A673 (cell line): Measurements from ENCODE around the gene CERS6. TPM values are rescaled to one million over a fixed set of nuclear protein-coding genes. Genes with fewer than 3 reads are reported as not detected.

ENCODE experiments used
- BruUV-seq: library from RNA; stranded (reverse); fragments of 400-500 nt; replicated peaks from 2 replicates; lab custom pipeline; 2021; lab: Mats Ljungman, UMichigan
- CTCF ChIA-PET: fragments of 300-600 bp; sonication (Branson Sonifier 250); formaldehyde crosslinking; loops from one replicate; lab custom pipeline; 2022; ENCODE audit warnings: antibody characterized with exemption; lab: Charles Lee
- POLR2A ChIA-PET: fragments of 300-600 bp; sonication (Branson Sonifier 250); formaldehyde crosslinking; loops from one replicate; lab custom pipeline; 2022; ENCODE audit warnings: antibody characterized with exemption; ENCODE audit not compliant: low non-redundant PET; lab: Charles Lee
- DNase-seq: peaks from one replicate; pipeline ENCODE4 v3.0.0-alpha.2; 2015; ENCODE audit warnings: low spot score
- H3K27ac ChIP-seq: fragments of 200-600 bp; sonication (generic); 2 replicates; pipeline ENCODE4 v1.5.1; 2016; ENCODE audit warnings: mixed run types, low read depth, mild to moderate bottlenecking, mixed read lengths, antibody characterized with exemption, low read length; ENCODE audit not compliant: poor library complexity, severe bottlenecking
- H3K27me3 ChIP-seq: fragments of 200-600 bp; sonication (generic); replicated peaks from 2 replicates; pipeline ENCODE4 v1.6.1; 2017; ENCODE audit warnings: mixed run types, low read depth, mild to moderate bottlenecking, mixed read lengths, antibody characterized with exemption, low read length; ENCODE audit not compliant: insufficient read depth, poor library complexity
- H3K36me3 ChIP-seq: fragments of 200-600 bp; sonication (generic); 2 replicates; pipeline ENCODE4 v1.6.1; 2016; ENCODE audit warnings: mixed run types, mild to moderate bottlenecking, mixed read lengths, antibody characterized with exemption, low read length; ENCODE audit not compliant: insufficient read depth, poor library complexity, severe bottlenecking
- H3K4me1 ChIP-seq: fragments of 200-600 bp; sonication (generic); 2 replicates; pipeline ENCODE4 v1.6.1; 2017; ENCODE audit warnings: mixed run types, mild to moderate bottlenecking, mixed read lengths, antibody characterized with exemption, low read length; ENCODE audit not compliant: insufficient read depth, poor library complexity, severe bottlenecking
- H3K4me3 ChIP-seq: fragments of 200-600 bp; sonication (generic); 2 replicates; pipeline ENCODE4 v1.5.1; 2016; ENCODE audit warnings: low read depth, mixed run types, mild to moderate bottlenecking, mixed read lengths, low read length; ENCODE audit not compliant: poor library complexity, severe bottlenecking
- H3K9me3 ChIP-seq: fragments of 200-600 bp; sonication (generic); 2 replicates; pipeline ENCODE4 v1.6.1; 2016; ENCODE audit warnings: mixed run types, low read depth, mild to moderate bottlenecking, mixed read lengths, antibody characterized with exemption, low read length; ENCODE audit not compliant: poor library complexity, severe bottlenecking
- EZH2 ChIP-seq: fragments of 200-600 bp; sonication (generic); IDR thresholded peaks from 2 replicates; pipeline ENCODE4 v1.6.1; 2017; ENCODE audit warnings: borderline replicate concordance, low read depth, mild to moderate bottlenecking, mixed read lengths, antibody characterized with exemption, low read length; ENCODE audit not compliant: poor library complexity, severe bottlenecking
- intact Hi-C: fragments of 100-400 bp; cut with micrococcal nuclease; formaldehyde crosslinking; loops from one replicate; pipeline ENCODE4 v1.10.0; 2022; ENCODE audit not compliant: unreplicated experiment
- total RNA-seq: library from RNA; stranded (reverse); gene quantifications from 2 replicates; pipeline ENCODE4 v1.2.3, GENCODE V29; 2021
- TF ChIP-seq, protein P1 (sequence below): fragments of 300-800, 200-600 bp; sonication (generic); conservative IDR thresholded peaks from 2 replicates; pipeline ENCODE4 v1.5.1; 2017; ENCODE audit warnings: low read depth, mild to moderate bottlenecking, antibody characterized with exemption, low read length, moderate library complexity, mixed read lengths

Gene CERS6
- total RNA-seq, 1 experiment from 2014 or later = 12.4 TPM

DNA sequence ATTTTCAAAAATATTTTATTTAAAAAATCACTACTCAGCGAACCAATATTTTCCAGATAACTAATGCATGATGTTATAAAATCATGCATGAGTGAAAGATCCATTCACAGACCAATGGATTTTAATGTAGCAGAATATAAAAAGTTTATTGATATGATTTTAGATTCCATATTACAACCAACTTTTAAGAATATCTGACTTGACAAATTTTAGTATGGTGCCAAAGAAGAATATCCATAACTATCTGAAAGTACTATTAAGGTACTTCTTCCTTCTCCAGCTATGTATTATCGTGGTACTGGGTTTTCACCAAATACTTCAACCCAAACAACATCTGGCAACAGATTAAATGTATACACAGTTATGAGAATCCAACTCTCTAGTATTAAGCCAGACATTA is 246.5 kb downstream of the CERS6 start:
- POLR2A ChIA-PET = no interaction called here
- intact Hi-C loops = no loop called here
- CTCF ChIA-PET = no interaction called here
- H3K27ac ChIP-seq = no peak overlapping the region
- BruUV-seq = no TSS peak
- H3K4me1 ChIP-seq = no peaks in the 10 kb centered on the region
- H3K27me3 ChIP-seq = no peaks in the 10 kb centered on the region
- DNase-seq = no peak
- no peak overlapping the region for H3K4me3 ChIP-seq
- H3K9me3 ChIP-seq = no peaks in the 10 kb centered on the region
- no peak for TF ChIP-seq EZH2
- TF ChIP-seq, protein P1, sequence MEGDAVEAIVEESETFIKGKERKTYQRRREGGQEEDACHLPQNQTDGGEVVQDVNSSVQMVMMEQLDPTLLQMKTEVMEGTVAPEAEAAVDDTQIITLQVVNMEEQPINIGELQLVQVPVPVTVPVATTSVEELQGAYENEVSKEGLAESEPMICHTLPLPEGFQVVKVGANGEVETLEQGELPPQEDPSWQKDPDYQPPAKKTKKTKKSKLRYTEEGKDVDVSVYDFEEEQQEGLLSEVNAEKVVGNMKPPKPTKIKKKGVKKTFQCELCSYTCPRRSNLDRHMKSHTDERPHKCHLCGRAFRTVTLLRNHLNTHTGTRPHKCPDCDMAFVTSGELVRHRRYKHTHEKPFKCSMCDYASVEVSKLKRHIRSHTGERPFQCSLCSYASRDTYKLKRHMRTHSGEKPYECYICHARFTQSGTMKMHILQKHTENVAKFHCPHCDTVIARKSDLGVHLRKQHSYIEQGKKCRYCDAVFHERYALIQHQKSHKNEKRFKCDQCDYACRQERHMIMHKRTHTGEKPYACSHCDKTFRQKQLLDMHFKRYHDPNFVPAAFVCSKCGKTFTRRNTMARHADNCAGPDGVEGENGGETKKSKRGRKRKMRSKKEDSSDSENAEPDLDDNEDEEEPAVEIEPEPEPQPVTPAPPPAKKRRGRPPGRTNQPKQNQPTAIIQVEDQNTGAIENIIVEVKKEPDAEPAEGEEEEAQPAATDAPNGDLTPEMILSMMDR = no peak
- no peaks in the 10 kb centered on the region for H3K36me3 ChIP-seq

DNA sequence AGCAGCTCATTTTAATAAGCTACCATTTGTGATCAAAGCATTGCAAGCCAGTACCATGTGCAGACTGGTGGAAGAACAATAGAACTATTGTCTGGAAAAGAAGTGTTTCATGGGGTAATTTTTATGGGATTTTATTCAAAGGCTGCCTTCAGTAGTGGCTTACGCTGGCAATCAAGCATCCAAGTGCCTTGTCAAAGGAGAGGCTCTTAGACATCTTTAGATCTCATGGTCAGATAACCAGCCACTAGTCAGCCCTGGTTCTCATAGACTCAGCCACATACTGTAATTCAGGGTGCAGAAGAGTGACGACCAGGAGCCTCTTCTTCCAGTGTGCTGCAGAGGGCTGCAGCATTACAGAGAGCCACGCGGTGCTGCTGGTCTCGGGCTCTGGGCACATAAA is 247.9 kb downstream of the CERS6 start:
- no peaks in the 10 kb centered on the region for H3K4me1 ChIP-seq
- no peaks in the 10 kb centered on the region for H3K27me3 ChIP-seq
- ChIA-PET POLR2A (no interaction called here), CTCF (no interaction called here)
- no peak for DNase-seq
- H3K27ac ChIP-seq = no peak overlapping the region
- no peak overlapping the region for H3K4me3 ChIP-seq
- no peaks in the 10 kb centered on the region for H3K36me3 ChIP-seq
- BruUV-seq = no TSS peak
- TF ChIP-seq EZH2 = no peak
- TF ChIP-seq, protein P1 = no peak
- intact Hi-C loops = loop anchor here (2.0 kb wide), 1 partner anchor 357 kb away; no protein-coding TSS in a partner anchor
- H3K9me3 ChIP-seq = no peaks in the 10 kb centered on the region

DNA sequence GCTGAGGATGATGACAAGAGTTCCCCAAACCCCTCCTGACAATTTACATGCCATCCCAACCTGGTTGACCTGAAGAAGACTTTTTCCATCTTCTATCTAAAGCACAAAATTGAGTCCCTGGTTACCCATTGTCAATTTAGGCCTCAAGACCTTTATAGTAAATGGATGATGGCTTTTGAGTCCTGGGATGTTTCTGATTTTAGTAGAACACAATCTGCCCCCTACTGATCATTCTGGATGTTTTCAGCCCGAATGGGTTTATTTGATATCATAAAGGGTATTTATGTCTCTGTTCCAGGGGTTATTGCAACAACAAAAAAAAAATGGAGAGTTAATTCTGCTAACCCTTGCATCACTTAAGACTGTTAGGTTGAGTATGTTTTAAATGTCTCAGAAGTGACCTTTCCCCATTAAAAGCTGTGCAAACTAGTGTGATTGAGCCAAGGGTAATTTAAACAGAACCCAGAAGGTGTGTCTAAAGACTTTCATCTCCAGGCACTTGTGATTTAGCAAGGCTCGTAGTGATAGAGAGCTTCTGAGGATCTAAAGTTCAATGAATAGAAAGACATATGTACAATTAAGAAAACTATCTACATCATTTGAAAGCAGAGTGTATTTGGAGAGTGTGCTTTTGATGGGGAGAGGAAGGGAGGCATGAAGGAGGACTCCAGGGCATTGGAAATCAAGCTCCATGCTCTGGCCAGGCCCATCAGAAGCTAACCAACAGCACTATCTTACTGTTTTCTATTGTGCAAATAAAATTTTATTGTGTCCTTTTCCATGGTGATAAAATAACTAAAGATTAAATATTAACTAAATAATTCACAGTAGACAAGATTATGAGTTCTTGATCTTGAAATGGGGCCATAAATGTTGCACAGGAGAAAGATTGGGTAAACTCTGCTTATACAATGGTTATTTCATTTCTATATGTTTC is 249.7 kb downstream of the CERS6 start:
- CTCF ChIA-PET = no interaction called here
- Histone ChIP-seq H3K27ac (no peak overlapping the region), H3K4me1 (no peaks in the 10 kb centered on the region), H3K4me3 (no peak overlapping the region), H3K36me3 (no peaks in the 10 kb centered on the region), H3K27me3 (no peaks in the 10 kb centered on the region), H3K9me3 (no peaks in the 10 kb centered on the region)
- no peak for TF ChIP-seq EZH2
- TF ChIP-seq, protein P1 = peak; percentile 52
- DNase-seq = peak; percentile 26
- intact Hi-C loops = loop anchor here (2.0 kb wide), 1 partner anchor 359 kb away; no protein-coding TSS in a partner anchor
- BruUV-seq = no TSS peak
- POLR2A ChIA-PET = no interaction called here
